DMS 273 treated with DMSO at 0.1 percent for 48 hours (cell line): Measurements from ENCODE around the gene UNC5A.

ENCODE experiments used
- DNase-seq: peaks from one replicate; lab custom pipeline; 2025; lab: John Stamatoyannopoulos, UW

Gene UNC5A

GRCh38 chr5:176781638-176782570 is 28.5 kb upstream of the UNC5A start:
- DNase-seq = no peak

GRCh38 chr5:176784218-176785165 is 25.9 kb upstream of the UNC5A start:
- peak; percentile 87 for DNase-seq

- no peak for DNase-seq
These were observed 24.9 kb upstream of the UNC5A start for GRCh38 chr5:176785184-176786145.

DNA sequence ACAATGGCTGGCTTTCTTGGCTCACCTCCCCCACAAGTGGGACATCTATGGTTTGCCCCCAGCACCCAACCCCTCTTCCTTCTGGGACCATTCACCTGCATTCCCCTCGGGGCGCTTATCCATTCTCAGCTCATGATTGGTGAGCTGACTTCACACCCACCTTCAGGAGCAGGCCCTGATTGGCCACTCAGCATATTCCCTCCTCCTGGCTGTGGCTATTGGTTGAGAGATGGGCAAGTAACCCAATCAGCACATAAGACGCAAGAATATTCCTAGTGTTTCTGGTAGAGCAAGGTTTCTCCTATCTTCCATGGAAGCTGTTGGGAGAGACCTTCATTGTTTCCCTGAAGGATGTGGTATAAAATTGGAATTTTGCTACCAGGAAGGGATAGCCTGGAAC is 22.7 kb upstream of the UNC5A start:
- no peak for DNase-seq

DNA sequence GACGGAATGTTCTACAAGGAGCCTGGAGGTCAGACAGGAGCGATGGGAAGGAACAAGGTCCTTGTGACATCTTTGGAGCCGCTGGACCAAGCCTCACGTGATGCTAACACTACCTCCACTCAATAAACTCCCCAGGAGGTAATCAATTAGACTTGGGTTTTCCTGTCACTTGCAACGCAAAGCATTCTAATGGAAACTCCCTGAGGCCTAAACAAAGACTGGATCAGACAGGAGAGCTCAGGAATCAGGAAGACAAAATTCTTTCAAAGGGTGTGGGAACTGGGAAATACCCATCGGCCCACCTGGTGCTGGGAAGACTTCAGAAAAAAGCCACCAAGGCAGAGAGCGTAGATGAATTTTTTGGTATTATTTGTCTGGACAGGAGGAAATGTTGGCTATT is 22.3 kb upstream of the UNC5A start:
- no peak for DNase-seq

DNA sequence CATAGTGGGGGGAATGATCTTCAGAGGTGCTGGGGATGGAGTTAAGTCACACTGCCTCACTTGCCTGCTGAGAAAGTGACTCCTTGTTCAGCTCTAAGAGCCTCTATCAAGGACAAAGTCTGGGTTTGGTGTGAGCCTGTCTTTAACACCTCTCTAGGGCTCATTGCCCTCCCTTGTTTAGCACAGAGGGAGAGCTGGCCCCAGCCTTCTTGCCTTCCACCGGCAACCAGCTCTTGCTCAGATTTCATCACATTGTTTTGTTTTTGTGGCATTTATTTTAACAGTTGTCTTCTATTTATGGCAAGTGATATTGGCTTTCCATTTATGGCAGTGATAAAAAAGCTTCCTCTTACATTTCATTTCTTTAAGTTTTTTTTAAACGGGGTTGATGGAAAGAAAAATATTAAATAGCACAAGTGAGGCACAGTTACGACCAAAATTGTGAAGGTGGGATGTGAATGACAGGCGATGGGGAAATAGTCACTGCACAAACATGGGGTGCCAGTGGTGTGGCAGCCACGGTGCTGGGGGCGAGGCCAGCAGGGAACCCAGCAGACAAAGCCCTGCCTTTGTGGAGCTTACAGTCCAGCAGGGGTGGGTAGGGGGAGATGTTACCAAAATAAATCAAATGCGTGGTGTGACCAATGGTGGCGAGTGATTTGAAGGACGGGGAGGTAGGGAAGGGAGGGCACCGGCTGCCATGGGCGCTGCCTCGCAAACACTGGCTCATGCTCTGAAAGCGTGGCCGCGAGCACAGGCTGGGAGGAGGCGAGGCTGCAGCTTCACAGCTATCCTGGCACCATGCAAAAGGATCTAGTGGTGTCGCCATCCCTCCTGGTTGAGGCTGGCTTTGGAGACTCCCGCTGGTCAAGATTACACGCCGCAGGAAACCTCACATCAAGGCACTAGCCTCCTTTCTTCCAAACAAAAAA is 21.2 kb upstream of the UNC5A start:
- DNase-seq = no peak

- DNase-seq = no peak
These were observed 20.3 kb upstream of the UNC5A start for GRCh38 chr5:176789873-176790615.

DNA sequence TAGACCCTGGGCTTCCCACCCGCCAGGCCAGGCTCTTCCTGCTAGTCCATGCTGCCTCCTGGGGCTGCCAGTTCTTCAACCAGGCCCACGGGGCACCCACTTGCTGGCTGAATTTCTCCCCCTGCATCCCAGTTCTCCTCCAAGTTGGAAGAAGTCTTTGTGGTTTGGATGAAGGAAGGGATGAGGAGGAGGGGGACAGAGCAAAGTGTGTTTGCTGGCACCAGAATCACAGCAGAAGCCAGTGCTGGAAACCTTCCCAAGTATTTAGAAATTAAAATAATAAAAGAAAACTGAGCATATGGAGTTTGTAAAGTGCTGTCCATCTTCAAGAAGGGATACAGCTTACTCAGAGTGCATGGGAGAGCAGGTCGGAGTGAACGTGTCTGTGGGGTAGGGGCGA is 19.4 kb upstream of the UNC5A start:
- peak; percentile 32 for DNase-seq

DNA sequence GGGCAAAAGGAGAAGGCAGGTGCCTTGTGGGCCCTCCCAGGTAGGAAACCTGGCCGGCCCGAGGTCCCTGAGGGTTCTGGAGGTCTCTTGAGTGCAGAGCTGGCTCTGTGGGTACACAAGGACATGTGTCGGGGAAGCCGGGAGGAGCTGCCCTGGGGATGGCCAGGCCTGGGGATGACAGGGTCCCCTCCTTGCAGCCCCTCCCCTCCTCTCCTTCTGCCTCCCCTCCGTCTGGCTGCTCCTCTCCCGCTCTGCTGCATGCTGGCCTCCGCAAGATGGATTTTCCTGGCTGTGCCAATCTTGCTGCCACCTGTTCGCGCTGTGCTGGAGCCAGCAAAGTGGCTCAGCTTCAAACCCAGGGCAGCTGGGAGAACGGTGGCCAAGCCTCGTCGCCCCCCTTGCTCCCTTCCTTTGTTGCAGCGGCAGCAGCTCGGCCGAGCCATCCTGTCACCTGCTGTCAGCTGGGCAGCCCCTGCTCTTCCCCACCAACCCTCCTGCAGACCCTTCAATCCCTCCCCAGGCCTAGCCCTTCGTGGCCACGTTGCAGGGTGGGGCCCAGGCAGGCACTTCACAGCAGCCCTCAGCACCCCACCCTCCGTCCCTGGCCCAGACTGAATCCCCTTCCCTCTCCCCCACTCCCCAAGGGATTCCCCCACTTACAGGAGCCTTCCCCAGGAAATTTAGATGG is 17.6 kb upstream of the UNC5A start:
- peak; percentile 30 for DNase-seq

GRCh38 chr5:176793343-176793699 is 17.0 kb upstream of the UNC5A start:
- DNase-seq = no peak

- no peak for DNase-seq
These were observed 16.6 kb upstream of the UNC5A start for GRCh38 chr5:176793736-176794135.

- no peak for DNase-seq
These were observed 15.8 kb upstream of the UNC5A start for GRCh38 chr5:176794509-176794908.

DNA sequence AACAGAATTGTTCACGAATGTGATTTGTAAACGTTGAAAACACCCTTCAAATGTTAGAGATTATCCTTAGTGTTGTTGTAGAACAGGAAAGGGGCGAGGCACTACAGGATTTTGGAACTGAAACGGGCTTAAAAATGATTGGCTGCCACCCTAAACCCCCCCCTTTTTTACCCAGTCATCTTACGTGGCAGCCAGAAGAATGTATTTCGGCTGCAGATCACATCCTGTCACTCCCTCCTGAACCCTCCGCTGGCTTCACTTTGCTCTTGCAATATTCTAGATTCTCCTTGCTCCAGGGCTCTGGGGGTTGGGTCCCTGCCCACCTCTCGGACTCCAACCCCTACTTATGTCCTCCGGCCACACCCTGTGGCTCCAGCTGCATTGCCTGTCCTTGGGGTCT is 13.9 kb upstream of the UNC5A start:
- DNase-seq = no peak

GRCh38 chr5:176796970-176797369 is 13.4 kb upstream of the UNC5A start:
- DNase-seq = no peak

GRCh38 chr5:176797456-176798050 is 12.8 kb upstream of the UNC5A start:
- DNase-seq = no peak

- DNase-seq = no peak
These were observed 12.1 kb upstream of the UNC5A start for GRCh38 chr5:176798086-176798876.

GRCh38 chr5:176798949-176799348 is 11.4 kb upstream of the UNC5A start:
- no peak for DNase-seq

GRCh38 chr5:176799488-176799887 is 10.9 kb upstream of the UNC5A start:
- no peak for DNase-seq
